ENCODE measurements around the gene RETREG3. TPM values are rescaled to one million over a fixed set of nuclear protein-coding genes. Genes with fewer than 3 reads are reported as not detected.

Gene RETREG3
- total and polyA plus RNA-seq, 2 of the 13 experiments (the other 11 are each of a cell fraction or from before 2014, with no cell fraction given): 47.0 to 55.8 TPM

GRCh38 chr17:42564815-42565522 is 44.2 kb downstream of the RETREG3 start (continued):
- TF ChIP-seq ZNF407 (CRISPR knock-in tag; IDR thresholded peaks at IDR 0.05; ENCODE audit: not compliant biosample characterization) (no peak), SMAD3 (CRISPR knock-in tag; IDR thresholded peaks at IDR 0.05) (peak; percentile 89), ZNF512 (CRISPR knock-in tag; IDR thresholded peaks at IDR 0.05) (no peak), SIX1 (CRISPR knock-in tag; IDR thresholded peaks at IDR 0.05; ENCODE audit: borderline replicate concordance) (peak; percentile 53; the same call in 1 of the 2 replicates), ZNF773 (CRISPR knock-in tag; IDR thresholded peaks at IDR 0.05; ENCODE audit: borderline replicate concordance) (0 out of 2 replicates have a peak, but pooled peaks have one; percentile 25), SP4 (CRISPR knock-in tag; IDR thresholded peaks at IDR 0.05) (no peak), JARID2 (CRISPR knock-in tag; IDR thresholded peaks at IDR 0.05; ENCODE audit: insufficient replicate concordance) (no peak), E2F2 (CRISPR knock-in tag; IDR thresholded peaks at IDR 0.05; ENCODE audit: borderline replicate concordance) (0 out of 2 replicates have a peak, but pooled peaks have one; percentile 3), ZBTB4 (CRISPR knock-in tag; IDR thresholded peaks at IDR 0.05; ENCODE audit: borderline replicate concordance) (peak; percentile 70), CCDC6 (CRISPR knock-in tag; IDR thresholded peaks at IDR 0.05) (peak; percentile 67; the same call in 1 of the 2 replicates), ZNF230 (CRISPR knock-in tag; IDR thresholded peaks at IDR 0.05) (no peak), KDM5A (IDR thresholded peaks at IDR 0.05; ENCODE audit: borderline replicate concordance, low read length) (0 out of 2 replicates have a peak, but pooled peaks have one; percentile 45), NR2F2 (IDR thresholded peaks at IDR 0.05; ENCODE audit: borderline replicate concordance, low read depth) (peak; percentile 78)

All from HepG2 (cell line).